HFF-Myc (cell line): ENCODE results near the gene MED27.

ENCODE experiments used
- DNase-seq: peaks from one replicate; pipeline ENCODE4 v3.0.0-alpha.2; 2011; ENCODE audit warnings: low read depth; ENCODE audit errors: extremely low read depth
- H3K4me3 ChIP-seq: replicated peaks from 2 replicates; pipeline ENCODE4 v1.5.1; 2011; ENCODE audit warnings: low read depth, mild to moderate bottlenecking, control low read depth, low read length
- TF ChIP-seq, protein P1 (sequence below): IDR thresholded peaks from 2 replicates; pipeline ENCODE4 v1.5.1; 2012; ENCODE audit warnings: mild to moderate bottlenecking, low read depth, low read length, control low read depth; ENCODE audit errors: missing control alignments

The MED27 gene

DNA sequence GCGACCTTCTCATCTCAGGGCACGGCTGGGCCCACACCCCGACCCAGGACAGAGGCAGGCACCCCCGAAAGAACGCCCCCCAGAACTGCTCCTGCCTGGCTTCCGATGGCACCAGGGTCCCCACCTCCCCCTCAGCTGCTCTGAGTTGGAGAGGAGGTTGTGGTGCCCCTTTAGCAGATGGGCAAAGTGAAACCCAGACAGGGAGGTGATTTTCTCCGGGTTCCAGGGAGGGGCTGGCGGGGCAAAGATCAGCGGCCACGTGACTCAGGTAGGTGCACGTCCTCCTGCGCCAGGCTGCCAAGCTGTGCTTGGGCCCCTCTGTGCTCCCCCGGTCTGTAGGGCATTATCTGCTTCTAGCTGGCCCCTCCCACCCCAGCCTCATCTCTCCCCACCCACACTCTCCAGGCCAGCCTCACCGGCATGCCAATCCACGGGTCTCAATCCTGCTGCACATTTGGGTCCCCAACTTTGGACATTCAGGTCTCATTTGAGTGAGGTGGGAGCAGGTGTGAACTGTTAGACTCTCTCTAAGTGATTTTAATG is 254.6 kb downstream of the MED27 start:
- no peak for DNase-seq
- TF ChIP-seq, protein P1, sequence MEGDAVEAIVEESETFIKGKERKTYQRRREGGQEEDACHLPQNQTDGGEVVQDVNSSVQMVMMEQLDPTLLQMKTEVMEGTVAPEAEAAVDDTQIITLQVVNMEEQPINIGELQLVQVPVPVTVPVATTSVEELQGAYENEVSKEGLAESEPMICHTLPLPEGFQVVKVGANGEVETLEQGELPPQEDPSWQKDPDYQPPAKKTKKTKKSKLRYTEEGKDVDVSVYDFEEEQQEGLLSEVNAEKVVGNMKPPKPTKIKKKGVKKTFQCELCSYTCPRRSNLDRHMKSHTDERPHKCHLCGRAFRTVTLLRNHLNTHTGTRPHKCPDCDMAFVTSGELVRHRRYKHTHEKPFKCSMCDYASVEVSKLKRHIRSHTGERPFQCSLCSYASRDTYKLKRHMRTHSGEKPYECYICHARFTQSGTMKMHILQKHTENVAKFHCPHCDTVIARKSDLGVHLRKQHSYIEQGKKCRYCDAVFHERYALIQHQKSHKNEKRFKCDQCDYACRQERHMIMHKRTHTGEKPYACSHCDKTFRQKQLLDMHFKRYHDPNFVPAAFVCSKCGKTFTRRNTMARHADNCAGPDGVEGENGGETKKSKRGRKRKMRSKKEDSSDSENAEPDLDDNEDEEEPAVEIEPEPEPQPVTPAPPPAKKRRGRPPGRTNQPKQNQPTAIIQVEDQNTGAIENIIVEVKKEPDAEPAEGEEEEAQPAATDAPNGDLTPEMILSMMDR, result no peak
- no peak overlapping the region for H3K4me3 ChIP-seq

DNA sequence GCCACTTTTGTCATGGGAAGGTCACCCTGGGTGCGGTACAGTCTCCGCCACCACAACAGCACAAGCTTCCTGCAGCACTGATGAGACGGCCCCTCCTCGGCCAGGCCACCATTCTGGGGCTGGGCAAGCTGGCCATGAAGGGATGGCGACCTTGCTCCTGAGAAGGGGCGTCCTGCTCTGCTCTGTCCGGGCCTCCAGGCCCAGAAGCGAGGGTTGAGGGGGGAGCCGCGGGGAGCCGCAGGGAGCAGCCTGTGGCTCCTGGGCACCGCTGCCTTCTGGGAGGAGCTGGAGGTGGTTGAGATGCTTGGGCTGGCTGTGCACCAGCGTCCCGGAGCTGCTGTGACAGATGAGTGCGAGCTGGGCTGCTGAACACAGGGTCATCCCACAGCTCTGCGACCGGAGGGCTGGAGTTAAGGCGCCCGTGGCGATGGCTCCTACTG is 255.5 kb downstream of the MED27 start:
- no peak for DNase-seq
- TF ChIP-seq, protein P1, result no peak
- no peak overlapping the region for H3K4me3 ChIP-seq

DNA sequence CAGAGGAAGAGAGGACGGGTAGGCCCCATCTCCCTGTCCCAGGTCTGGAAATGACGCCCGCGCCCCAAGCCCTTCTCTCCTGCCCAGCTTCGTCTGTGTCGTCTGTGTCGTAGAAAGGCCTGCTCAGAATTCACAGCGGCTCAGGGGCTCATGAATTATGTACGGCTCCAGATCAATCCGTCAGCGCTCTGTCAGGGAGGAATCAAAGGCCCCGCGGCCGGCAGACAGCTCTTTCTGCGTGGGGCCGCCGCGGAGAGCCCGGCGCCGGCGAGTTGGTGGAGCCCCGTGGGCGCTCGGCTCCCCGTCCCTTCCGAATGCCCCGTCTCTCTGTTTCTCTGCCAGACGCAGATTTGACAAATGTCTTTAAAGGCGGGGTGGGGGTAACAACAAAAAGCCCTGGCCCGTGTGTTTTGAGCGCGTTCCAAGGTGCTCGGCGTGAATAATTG is 255.9 kb downstream of the MED27 start:
- TF ChIP-seq, protein P1, result no peak
- no peak overlapping the region for H3K4me3 ChIP-seq
- DNase-seq, result no peak

DNA sequence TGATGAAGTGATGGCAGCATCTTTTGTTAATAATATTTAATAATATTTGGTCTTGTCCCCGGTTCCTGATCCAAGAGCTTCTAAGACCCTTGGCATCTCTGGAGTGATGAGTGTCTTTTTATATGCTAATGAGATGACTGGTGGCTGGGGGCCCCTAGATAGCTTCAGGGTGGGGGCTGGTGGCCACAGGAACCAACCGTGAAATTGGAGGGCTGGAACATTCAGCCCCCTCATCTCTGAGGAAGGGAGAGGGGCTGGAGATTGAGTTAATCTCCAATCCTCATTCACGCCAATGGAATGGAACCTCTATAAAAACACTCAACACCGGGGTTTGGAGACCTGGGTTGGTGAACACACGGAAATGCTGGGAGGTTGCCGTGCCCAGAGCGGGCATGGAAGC is 261.6 kb downstream of the MED27 start:
- H3K4me3 ChIP-seq, result no peak overlapping the region
- DNase-seq, result no peak
- TF ChIP-seq, protein P1, result no peak

DNA sequence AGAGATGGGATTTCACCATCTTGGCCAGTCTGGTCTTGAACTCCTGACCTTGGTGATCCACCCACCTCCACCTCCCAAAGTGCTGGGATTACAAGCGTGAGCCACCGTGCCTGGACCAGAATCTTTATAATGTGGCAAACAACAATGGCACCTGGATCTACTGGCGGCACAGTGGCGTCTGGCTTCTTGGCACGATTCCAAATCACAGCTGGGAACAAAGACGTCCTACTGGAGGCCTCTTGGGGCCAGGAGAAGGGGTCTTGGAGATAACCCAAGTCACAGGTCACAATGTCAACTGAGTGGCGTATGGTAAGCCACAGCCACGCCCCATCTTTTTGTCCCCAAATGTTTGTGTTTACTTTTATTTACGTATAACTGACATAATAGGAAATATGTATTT is 262.0 kb downstream of the MED27 start:
- H3K4me3 ChIP-seq, result no peak overlapping the region
- TF ChIP-seq, protein P1, result no peak
- DNase-seq, result no peak

DNA sequence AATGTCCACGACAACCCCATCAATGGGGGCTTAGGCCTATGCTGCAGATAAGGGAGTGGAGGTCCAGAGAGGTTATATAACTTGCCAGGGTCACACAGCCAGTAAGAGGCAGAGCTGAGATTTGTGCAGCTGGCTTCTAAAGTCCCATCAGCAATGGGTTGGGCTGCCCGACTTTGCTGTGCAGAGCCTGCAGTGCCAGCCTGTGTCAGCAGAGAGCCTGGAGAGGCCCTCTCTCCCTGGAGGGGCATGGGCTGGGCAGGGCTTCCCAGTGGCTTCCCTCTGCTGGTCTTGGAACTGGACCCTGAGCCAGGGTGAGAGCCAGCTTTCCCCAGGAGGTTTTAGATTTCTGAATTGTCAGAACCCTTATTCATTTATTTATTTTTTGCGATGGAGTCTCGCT is 262.6 kb downstream of the MED27 start:
- no peak overlapping the region for H3K4me3 ChIP-seq
- TF ChIP-seq, protein P1, result no peak
- no peak for DNase-seq
